Measurements from ENCODE around the gene CCDC12.

CCDC12 gene

DNA sequence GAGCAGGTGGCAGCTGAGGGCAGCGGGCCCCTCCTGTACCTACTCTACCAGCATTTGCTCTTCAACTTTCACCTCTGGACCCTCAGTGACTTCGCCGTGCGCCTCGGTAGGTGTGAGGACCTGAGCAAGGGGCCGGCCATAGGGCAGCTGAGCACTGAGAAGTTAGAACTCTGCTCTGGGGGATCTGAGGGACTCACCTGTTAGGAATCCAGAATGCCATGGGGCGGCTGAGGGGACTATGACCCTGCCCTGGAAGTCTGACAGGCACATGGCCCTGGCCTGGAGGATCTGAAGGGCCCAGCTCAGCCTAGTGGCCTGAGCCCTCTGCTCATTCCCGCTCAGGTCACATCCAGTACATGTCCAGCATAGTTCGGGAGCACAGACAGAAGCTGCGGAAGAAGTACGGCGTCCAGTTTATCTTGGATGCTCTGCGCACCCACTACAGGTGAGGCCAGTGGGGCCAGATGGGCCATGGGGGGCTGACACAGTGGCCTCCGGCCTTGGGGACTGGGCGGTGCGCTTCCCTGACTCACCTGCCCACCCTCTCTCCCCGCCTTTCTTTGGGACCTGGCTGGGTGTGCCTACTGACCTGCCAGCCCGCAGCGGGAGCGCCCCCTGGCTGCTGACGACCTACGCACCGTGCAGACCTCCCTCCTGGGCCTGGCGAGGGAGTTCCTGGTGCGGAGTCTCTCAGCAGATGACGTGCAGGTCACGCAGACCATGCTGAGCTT is 21.7 kb upstream of the CCDC12 start:
- ChIA-PET POLR2A (interaction anchor here (1.8 kb wide), 1 partner anchor 19 kb away, joined by 7 read pairs; the partner anchor contains the start of gene NBEAL2), CTCF (interaction anchor here (0.6 to 3.4 kb wide), 17 partner anchors 9 to 255 kb away, joined by 3 to 16 read pairs (median 4); partner anchors contain the start of genes CCDC12 and NBEAL2)

DNA sequence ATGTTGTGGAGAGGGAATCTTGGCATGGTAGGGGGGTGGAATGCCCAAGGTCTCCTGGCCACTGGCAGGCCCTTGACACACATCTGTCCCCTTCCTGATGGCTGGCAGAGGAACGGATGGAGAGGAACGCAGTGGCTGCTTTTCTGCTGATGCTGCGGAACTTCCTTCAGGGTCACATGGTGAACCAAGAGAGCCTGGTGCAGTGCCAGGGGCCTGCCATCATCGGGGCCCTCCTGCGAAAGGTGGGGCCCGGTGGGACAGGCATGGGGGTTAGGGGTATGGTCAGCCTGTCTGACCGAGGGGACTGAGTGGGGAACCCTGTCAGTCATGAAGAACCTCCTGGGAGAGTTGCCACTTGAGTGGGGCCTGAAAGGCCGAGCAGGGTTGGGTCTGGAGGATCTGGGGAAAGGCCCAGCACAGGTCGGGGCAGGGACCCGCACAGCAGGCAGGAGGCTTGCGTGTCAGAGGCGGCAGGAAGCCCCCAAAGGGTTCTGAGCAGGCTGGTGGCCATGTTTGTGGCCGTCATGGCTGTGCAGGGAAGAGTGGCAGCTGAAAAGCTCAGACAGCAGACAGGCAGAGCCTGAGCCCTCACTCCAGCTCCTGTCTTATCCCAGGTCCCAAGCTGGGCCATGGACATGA is 21.0 kb upstream of the CCDC12 start:
- DNase-seq (ENCODE audit: low read depth, low spot score): no peak
- CTCF ChIA-PET: interaction anchor here (1.3 to 3.4 kb wide), 9 partner anchors 10 to 89 kb away, joined by 3 to 16 read pairs (median 8); partner anchors contain the start of gene CCDC12
- TF ChIP-seq, protein P1, sequence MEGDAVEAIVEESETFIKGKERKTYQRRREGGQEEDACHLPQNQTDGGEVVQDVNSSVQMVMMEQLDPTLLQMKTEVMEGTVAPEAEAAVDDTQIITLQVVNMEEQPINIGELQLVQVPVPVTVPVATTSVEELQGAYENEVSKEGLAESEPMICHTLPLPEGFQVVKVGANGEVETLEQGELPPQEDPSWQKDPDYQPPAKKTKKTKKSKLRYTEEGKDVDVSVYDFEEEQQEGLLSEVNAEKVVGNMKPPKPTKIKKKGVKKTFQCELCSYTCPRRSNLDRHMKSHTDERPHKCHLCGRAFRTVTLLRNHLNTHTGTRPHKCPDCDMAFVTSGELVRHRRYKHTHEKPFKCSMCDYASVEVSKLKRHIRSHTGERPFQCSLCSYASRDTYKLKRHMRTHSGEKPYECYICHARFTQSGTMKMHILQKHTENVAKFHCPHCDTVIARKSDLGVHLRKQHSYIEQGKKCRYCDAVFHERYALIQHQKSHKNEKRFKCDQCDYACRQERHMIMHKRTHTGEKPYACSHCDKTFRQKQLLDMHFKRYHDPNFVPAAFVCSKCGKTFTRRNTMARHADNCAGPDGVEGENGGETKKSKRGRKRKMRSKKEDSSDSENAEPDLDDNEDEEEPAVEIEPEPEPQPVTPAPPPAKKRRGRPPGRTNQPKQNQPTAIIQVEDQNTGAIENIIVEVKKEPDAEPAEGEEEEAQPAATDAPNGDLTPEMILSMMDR (IDR thresholded peaks at IDR 0.05; ENCODE audit: insufficient read depth, low read length, missing control alignments): no peak
- H3K4me3 ChIP-seq (ENCODE audit: low read depth, low read length): no peak overlapping the region
- POLR2A ChIA-PET: interaction anchor here (1.8 kb wide), 1 partner anchor 18 kb away, joined by 7 read pairs; the partner anchor contains the start of gene NBEAL2

More for the DNA sequence above, 21.7 kb upstream of the CCDC12 start:
- TF ChIP-seq, protein P1 (IDR thresholded peaks at IDR 0.05; ENCODE audit: insufficient read depth, low read length, missing control alignments): peak; percentile 83
- no peak overlapping the region for H3K4me3 ChIP-seq (ENCODE audit: low read depth, low read length)
- DNase-seq (ENCODE audit: low read depth, low spot score): no peak

GRCh38 chr3:46996689-46997452 is 20.3 kb upstream of the CCDC12 start:
- TF ChIP-seq, protein P1 (IDR thresholded peaks at IDR 0.05; ENCODE audit: insufficient read depth, low read length, missing control alignments): no peak
- H3K4me3 ChIP-seq (ENCODE audit: low read depth, low read length): no peak overlapping the region
- DNase-seq (ENCODE audit: low read depth, low spot score): no peak
- CTCF ChIA-PET: interaction anchor here (0.6 to 3.4 kb wide), 6 partner anchors 8 to 327 kb away, joined by 4 to 16 read pairs (median 6); partner anchors contain the start of gene CCDC12
- POLR2A ChIA-PET: interaction anchor here (1.8 kb wide), 1 partner anchor 17 kb away, joined by 7 read pairs; the partner anchor contains the start of gene NBEAL2

DNA sequence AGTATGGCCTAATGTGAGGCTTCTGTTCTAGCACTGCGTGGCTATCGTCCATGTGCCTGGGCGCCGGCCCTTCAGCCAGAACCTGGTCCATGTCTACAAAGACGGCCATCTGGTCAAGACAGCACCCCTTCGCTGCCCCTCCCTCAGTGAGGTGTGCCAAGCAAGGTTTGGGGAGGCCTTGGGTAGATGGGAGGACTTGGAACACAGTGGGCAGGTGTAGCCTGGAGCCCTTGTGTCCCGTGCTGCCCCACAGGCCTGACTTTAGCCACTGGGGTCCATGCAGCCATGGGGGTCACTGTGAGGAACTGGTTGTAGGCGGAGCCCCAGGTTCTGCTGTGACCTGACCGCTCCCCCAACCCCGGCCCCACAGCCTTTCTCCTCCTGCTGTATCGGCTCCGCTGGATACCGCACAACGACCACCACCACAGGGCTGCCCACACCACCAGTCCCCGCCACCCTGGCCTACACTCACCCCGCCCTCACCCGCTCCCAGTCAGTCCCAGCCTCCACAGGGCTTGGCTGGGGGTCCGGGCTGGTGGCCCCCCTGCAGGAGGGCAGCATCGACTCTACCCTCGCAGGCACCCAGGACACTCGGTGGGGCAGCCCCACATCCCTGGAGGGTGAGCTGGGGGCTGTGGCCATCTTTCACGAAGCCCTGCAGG is 19.5 kb upstream of the CCDC12 start:
- no peak overlapping the region for H3K4me3 ChIP-seq (ENCODE audit: low read depth, low read length)
- no peak for DNase-seq (ENCODE audit: low read depth, low spot score)
- POLR2A ChIA-PET: no interaction called here
- TF ChIP-seq, protein P1 (IDR thresholded peaks at IDR 0.05; ENCODE audit: insufficient read depth, low read length, missing control alignments): no peak
- CTCF ChIA-PET: interaction anchor here (0.9 kb wide), 1 partner anchor 9 kb away, joined by 4 read pairs; no protein-coding TSS in a partner anchor

- TF ChIP-seq, protein P1 (IDR thresholded peaks at IDR 0.05; ENCODE audit: insufficient read depth, low read length, missing control alignments): no peak
- H3K4me3 ChIP-seq (ENCODE audit: low read depth, low read length): no peak overlapping the region
- no peak for DNase-seq (ENCODE audit: low read depth, low spot score)
- POLR2A ChIA-PET: no interaction called here
- CTCF ChIA-PET: no interaction called here
These were observed 18.5 kb upstream of the CCDC12 start for GRCh38 chr3:46994801-46995731.
